ENCODE data around the gene SLC35C1.

GRCh38 chr11:45794169-45794568, 10.8 kb upstream of the SLC35C1 start:
- TF ChIP-seq, protein P1, sequence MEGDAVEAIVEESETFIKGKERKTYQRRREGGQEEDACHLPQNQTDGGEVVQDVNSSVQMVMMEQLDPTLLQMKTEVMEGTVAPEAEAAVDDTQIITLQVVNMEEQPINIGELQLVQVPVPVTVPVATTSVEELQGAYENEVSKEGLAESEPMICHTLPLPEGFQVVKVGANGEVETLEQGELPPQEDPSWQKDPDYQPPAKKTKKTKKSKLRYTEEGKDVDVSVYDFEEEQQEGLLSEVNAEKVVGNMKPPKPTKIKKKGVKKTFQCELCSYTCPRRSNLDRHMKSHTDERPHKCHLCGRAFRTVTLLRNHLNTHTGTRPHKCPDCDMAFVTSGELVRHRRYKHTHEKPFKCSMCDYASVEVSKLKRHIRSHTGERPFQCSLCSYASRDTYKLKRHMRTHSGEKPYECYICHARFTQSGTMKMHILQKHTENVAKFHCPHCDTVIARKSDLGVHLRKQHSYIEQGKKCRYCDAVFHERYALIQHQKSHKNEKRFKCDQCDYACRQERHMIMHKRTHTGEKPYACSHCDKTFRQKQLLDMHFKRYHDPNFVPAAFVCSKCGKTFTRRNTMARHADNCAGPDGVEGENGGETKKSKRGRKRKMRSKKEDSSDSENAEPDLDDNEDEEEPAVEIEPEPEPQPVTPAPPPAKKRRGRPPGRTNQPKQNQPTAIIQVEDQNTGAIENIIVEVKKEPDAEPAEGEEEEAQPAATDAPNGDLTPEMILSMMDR (IDR thresholded peaks at IDR 0.05), result no peak
- TF ChIP-seq ZFX (IDR thresholded peaks at IDR 0.05; ENCODE audit: borderline replicate concordance), result no peak

Data from 22Rv1 (cell line).